ENCODE measurements around the gene RPL37A. TPM values are rescaled to one million over a fixed set of nuclear protein-coding genes. Genes with fewer than 3 reads are reported as not detected.
"Not testable (repeated sequence)": the region's sequence is repeated elsewhere in the genome, so short reads cannot be mapped to it uniquely, and the experiment has no call there.

The RPL37A gene
- total and polyA plus RNA-seq, 12 donors: 673 to 4,521 (median 2,299) TPM

- Histone ChIP-seq H3K9me3 (replicated peaks in 1 of 3) (no peaks in the 10 kb centered on the region), H3K4me3 (no peak overlapping the region), H3K27me3 (no peaks in the 10 kb centered on the region), H3K36me3 (replicated peaks in 1 of 2) (no peaks in the 10 kb centered on the region), H3K4me1 (replicated peaks in 1 of 2) (no peaks in the 10 kb centered on the region), H3K27ac (no peak overlapping the region)
- 48 to 53% (median 50%) methylated on average over 2 of the region's 2 CpGs for WGBS, 4 donors
- DNase-seq: no peak
- intact Hi-C loops (cut with DNase I): loop anchor here in 1 of 2 donors (2.0 kb wide), 1 partner anchor 150 kb away; no protein-coding TSS in a partner anchor
- peak; percentile 67 to 88 (median 77) for TF ChIP-seq CTCF (IDR thresholded peaks at IDR 0.05)
- no peak for TF ChIP-seq POLR2A (IDR thresholded peaks at IDR 0.05)
Measured at GRCh38 chr2:216516730-216517350, 18.2 kb downstream of the RPL37A start.

- no peak overlapping the region for H3K4me3 ChIP-seq
- no peaks in the 10 kb centered on the region for H3K27me3 ChIP-seq
- intact Hi-C loops (cut with DNase I): loop anchor here (2.0 kb wide), 2 partner anchors 147 to 149 kb away; no protein-coding TSS in a partner anchor
- no peaks in the 10 kb centered on the region for H3K36me3 ChIP-seq (replicated peaks in 1 of 2)
- H3K9me3 ChIP-seq (replicated peaks in 1 of 3): no peaks in the 10 kb centered on the region
- 84 to 89% (median 86%) methylated on average over 4 of the region's 4 CpGs for WGBS, 4 donors
- TF ChIP-seq CTCF (IDR thresholded peaks at IDR 0.05): no peak
- TF ChIP-seq POLR2A (IDR thresholded peaks at IDR 0.05): no peak
- no peak for DNase-seq
- no peaks in the 10 kb centered on the region for H3K4me1 ChIP-seq (replicated peaks in 1 of 2)
- H3K27ac ChIP-seq: no peak overlapping the region
Measured at GRCh38 chr2:216517447-216518225, 19.0 kb downstream of the RPL37A start.

- intact Hi-C loops (cut with DNase I): loop anchor here in 1 of 2 donors (2.0 kb wide), 1 partner anchor 146 kb away; no protein-coding TSS in a partner anchor
- H3K4me3 ChIP-seq; H3K27ac ChIP-seq; H3K36me3 ChIP-seq (replicated peaks in 1 of 2); H3K27me3 ChIP-seq; H3K9me3 ChIP-seq (replicated peaks in 1 of 3); H3K4me1 ChIP-seq (replicated peaks in 1 of 2): not testable (repeated sequence)
- DNase-seq: peak in 1 of 7 donors; percentile 43
- WGBS, 4 donors: 76 to 85% (median 81%) methylated on average over 9 of the region's 9 CpGs
Measured at GRCh38 chr2:216518566-216519119, 20.0 kb downstream of the RPL37A start.

- Histone ChIP-seq H3K36me3 (replicated peaks in 1 of 2) (no peaks in the 10 kb centered on the region), H3K4me1 (replicated peaks in 1 of 2) (no peaks in the 10 kb centered on the region), H3K27ac (no peak overlapping the region), H3K9me3 (replicated peaks in 1 of 3) (no peaks in the 10 kb centered on the region), H3K27me3 (no peaks in the 10 kb centered on the region), H3K4me3 (no peak overlapping the region)
- peak; percentile 67 to 90 (median 79) for DNase-seq
- TF ChIP-seq CTCF (IDR thresholded peaks at IDR 0.05) (peak; percentile 58 to 91 (median 80)), POLR2A (IDR thresholded peaks at IDR 0.05) (no peak)
- WGBS, 4 donors: 55 to 63% (median 59%) methylated on average over 3 of the region's 3 CpGs
- intact Hi-C loops (cut with DNase I): loop anchor here in 1 of 2 donors (2.0 kb wide), 1 partner anchor 146 kb away; no protein-coding TSS in a partner anchor
Measured at GRCh38 chr2:216519154-216519762, 20.6 kb downstream of the RPL37A start.

All from adrenal gland (tissue), 12 donors.